ENCODE measurements around the gene RAB1B. TPM values are rescaled to one million over a fixed set of nuclear protein-coding genes. Genes with fewer than 3 reads are reported as not detected.

Gene RAB1B
- total and polyA plus RNA-seq, 9 donors = 54.6 to 140 (median 119) TPM

DNA sequence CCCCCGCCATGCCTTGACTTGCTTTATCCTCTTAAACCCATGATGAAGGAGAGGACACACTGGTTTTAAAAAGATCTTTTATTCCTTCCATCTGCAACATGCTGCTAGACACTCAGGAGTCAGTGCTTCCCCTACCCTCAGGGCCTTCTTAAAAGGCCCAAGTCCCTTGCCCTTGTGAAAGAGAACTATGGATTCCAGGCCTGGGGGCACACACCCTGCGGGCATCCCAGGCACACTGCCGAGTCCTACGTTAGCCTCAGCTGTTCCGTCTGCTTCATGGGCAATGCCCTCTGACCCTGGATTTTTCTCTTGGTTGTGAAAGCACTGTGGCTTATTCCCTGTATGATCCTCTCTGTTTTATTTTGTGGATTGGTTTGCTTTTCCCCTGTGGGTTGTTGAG lies 35.1 kb upstream of the RAB1B start:
- DNase-seq = no peak

DNA sequence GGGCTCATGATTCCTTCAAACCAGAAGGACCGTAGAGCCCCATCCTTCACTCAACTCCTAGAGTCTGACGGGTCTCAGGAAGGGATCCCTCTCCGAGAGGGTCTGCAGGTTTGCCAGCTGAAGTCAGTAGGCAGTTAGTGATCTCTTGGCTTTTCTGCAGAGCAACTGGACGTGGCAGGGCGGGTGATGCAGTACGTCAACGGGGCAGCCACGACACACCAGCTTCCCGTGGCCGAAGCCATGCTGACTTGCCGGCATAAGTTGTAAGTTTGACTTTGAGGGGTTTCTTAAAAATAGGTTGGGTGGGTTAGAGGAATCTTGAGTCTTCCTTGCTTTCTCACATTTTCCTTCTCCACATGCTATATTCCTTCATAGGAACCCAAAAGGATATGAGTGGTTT lies 33.3 kb upstream of the RAB1B start:
- Histone ChIP-seq H3K4me1 (ENCODE audit: insufficient read depth) (no peaks in the 10 kb centered on the region), H3K4me3 (no peak overlapping the region), H3K9me3 (no peaks in the 10 kb centered on the region), H3K27me3 (no peaks in the 10 kb centered on the region), H3K27ac (no peak overlapping the region), H3K36me3 (no peaks in the 10 kb centered on the region)
- intact Hi-C loops (cut with DNase I) = loop anchor here in 1 of 4 donors (5.0 kb wide), 1 partner anchor 612 kb away; no protein-coding TSS in a partner anchor
- WGBS, 3 donors = 91 to 93% (median 92%) methylated on average over 11 of the region's 11 CpGs
- no peak for DNase-seq
- no peak for TF ChIP-seq POLR2A (IDR thresholded peaks at IDR 0.05)

More for the DNA sequence above, 35.1 kb upstream of the RAB1B start:
- no peak overlapping the region for H3K4me3 ChIP-seq
- H3K36me3 ChIP-seq = no peaks in the 10 kb centered on the region
- intact Hi-C loops (cut with DNase I) = no loop called here
- H3K4me1 ChIP-seq (ENCODE audit: insufficient read depth) = no peaks in the 10 kb centered on the region
- H3K27me3 ChIP-seq = no peaks in the 10 kb centered on the region
- H3K27ac ChIP-seq = no peak overlapping the region
- TF ChIP-seq, protein P1, sequence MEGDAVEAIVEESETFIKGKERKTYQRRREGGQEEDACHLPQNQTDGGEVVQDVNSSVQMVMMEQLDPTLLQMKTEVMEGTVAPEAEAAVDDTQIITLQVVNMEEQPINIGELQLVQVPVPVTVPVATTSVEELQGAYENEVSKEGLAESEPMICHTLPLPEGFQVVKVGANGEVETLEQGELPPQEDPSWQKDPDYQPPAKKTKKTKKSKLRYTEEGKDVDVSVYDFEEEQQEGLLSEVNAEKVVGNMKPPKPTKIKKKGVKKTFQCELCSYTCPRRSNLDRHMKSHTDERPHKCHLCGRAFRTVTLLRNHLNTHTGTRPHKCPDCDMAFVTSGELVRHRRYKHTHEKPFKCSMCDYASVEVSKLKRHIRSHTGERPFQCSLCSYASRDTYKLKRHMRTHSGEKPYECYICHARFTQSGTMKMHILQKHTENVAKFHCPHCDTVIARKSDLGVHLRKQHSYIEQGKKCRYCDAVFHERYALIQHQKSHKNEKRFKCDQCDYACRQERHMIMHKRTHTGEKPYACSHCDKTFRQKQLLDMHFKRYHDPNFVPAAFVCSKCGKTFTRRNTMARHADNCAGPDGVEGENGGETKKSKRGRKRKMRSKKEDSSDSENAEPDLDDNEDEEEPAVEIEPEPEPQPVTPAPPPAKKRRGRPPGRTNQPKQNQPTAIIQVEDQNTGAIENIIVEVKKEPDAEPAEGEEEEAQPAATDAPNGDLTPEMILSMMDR (IDR thresholded peaks at IDR 0.05) = no peak
- TF ChIP-seq POLR2A (IDR thresholded peaks at IDR 0.05) (no peak), EP300 (IDR thresholded peaks at IDR 0.05) (no peak)
- WGBS, 3 donors = 85 to 91% (median 87%) methylated on average over 5 of the region's 5 CpGs
- H3K9me3 ChIP-seq = no peaks in the 10 kb centered on the region

DNA sequence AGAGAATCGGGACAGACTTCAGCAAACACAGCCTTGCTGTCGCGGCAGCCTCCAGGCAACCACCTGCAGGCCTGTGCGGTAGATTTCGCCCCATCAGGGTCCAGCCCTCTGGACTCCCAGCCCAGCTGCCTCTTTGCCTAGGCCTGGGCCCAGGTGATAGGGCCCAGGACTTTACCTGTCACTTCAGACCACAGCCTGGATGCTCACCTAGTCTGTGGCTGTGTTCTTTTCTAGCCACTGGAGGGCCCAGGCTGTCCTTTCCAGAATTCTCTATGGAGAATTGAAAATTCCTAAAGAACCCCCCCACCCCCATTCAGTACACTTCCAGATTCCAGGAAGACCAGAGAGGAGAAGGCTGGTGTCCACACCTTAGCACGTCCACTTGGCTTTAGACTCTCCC lies 30.6 kb upstream of the RAB1B start:
- WGBS, 3 donors = 89 to 96% (median 95%) methylated on average over 6 of the region's 6 CpGs
- intact Hi-C loops (cut with DNase I) = loop anchor here in 1 of 4 donors (5.0 kb wide), 1 partner anchor 609 kb away; no protein-coding TSS in a partner anchor
- Histone ChIP-seq H3K36me3 (no peaks in the 10 kb centered on the region), H3K27ac (no peak overlapping the region), H3K4me3 (no peak overlapping the region), H3K9me3 (no peaks in the 10 kb centered on the region), H3K4me1 (ENCODE audit: insufficient read depth) (no peaks in the 10 kb centered on the region), H3K27me3 (no peaks in the 10 kb centered on the region)
- no peak for DNase-seq
- no peak for TF ChIP-seq EP300 (IDR thresholded peaks at IDR 0.05)
- TF ChIP-seq, protein P1 (IDR thresholded peaks at IDR 0.05) = no peak
- TF ChIP-seq POLR2A (IDR thresholded peaks at IDR 0.05) = no peak

DNA sequence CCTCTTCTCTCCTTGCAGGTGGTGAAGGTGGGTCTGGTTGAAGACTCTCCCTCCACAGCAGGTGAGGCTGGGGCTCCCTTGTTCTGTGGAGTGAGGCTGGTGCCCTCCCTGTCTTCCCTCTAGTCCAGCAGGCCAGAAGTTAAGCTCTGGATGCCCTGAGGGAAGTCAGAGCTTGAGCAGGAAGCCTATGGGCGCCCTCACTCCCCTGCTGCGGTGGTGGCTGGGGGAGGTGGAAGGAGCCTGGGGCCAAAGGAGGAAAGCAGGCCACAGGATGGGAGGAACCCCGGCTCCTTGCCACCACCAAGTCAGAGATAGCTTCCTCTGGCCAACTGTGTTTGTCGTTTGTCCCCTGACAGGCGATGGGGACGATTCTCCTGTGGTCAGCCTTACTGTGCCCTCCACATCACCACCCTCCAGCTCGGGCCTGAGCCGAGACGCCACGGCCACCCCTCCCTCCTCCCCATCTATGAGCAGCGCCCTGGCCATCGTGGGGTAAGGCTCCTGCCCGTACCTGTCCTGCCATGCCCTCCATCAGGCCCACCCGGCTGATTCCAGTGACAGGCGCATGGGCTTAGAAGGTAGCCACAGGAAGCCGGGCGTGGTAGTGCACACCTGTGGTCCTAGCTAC lies 29.5 kb upstream of the RAB1B start:
- TF ChIP-seq EP300 (IDR thresholded peaks at IDR 0.05) (no peak), POLR2A (IDR thresholded peaks at IDR 0.05) (no peak)
- TF ChIP-seq, protein P1 (IDR thresholded peaks at IDR 0.05) = no peak
- H3K27ac ChIP-seq = no peak overlapping the region
- no peaks in the 10 kb centered on the region for H3K4me1 ChIP-seq (ENCODE audit: insufficient read depth)
- 92 to 93% (median 92%) methylated on average over 16 to 17 of the region's 17 CpGs for WGBS, 3 donors
- H3K27me3 ChIP-seq = no peaks in the 10 kb centered on the region
- H3K36me3 ChIP-seq = no peaks in the 10 kb centered on the region
- no peak for DNase-seq
- H3K4me3 ChIP-seq = no peak overlapping the region
- no peaks in the 10 kb centered on the region for H3K9me3 ChIP-seq
- intact Hi-C loops (cut with DNase I) = loop anchor here in 1 of 4 donors (5.0 kb wide), 1 partner anchor 608 kb away; no protein-coding TSS in a partner anchor

DNA sequence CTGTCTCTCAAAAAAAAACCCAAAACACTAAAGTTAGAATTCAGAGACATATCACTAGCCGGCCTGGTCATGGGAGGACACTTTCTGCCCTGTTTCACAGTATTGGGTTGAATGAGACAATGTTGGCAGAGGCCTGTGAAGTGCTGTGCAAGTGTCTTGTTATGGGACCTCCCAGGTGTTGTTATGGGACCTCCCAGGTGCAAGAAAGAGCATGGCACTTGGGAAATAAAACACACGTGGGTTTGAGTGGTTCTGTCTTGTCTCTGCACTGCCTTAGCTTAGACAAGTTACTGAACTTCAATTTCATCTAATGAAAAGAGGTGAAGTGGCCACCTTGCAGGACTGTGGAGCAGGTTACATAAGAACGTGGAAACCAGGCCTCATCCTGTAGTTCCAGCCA lies 28.9 kb upstream of the RAB1B start:
- no peak for DNase-seq
- no peaks in the 10 kb centered on the region for H3K4me1 ChIP-seq (ENCODE audit: insufficient read depth)
- WGBS, 3 donors = 69 to 77% (median 74%) methylated on average over 3 of the region's 3 CpGs
- no peaks in the 10 kb centered on the region for H3K36me3 ChIP-seq
- TF ChIP-seq, protein P1 (IDR thresholded peaks at IDR 0.05) = no peak
- no peak for TF ChIP-seq EP300 (IDR thresholded peaks at IDR 0.05)
- TF ChIP-seq POLR2A (IDR thresholded peaks at IDR 0.05) = no peak
- H3K4me3 ChIP-seq = no peak overlapping the region
- H3K27ac ChIP-seq = no peak overlapping the region
- H3K27me3 ChIP-seq = no peaks in the 10 kb centered on the region
- intact Hi-C loops (cut with DNase I) = loop anchor here in 1 of 4 donors (5.0 kb wide), 1 partner anchor 608 kb away; no protein-coding TSS in a partner anchor
- no peaks in the 10 kb centered on the region for H3K9me3 ChIP-seq
